ENCODE measurements around the gene HNF4A.
"Not testable (repeated sequence)": the region's sequence is repeated elsewhere in the genome, so short reads cannot be mapped to it uniquely, and the experiment has no call there.

- not testable (repeated sequence) for TF ChIP-seq HCFC1 (IDR thresholded peaks at IDR 0.05; ENCODE audit: low read depth, low read length); HNRNPH1 (optimal IDR thresholded peaks at IDR 0.05; ENCODE audit: low read depth, low read length)
Measured at GRCh38 chr20:44327748-44328147, 27.8 kb upstream of the HNF4A start.
